ENCODE data around the gene MBOAT1. TPM values are rescaled to one million over a fixed set of nuclear protein-coding genes. Genes with fewer than 3 reads are reported as not detected.

The MBOAT1 gene
- total RNA-seq, 2 experiments from 2014 or later: 13.3 to 16.1 TPM

- H3K4me3 Mint-ChIP-seq: no peak overlapping the region
- DNase-seq (no peak), ATAC-seq (no peak)
- CTCF ChIA-PET: interaction anchor here (0.8 kb wide), 1 partner anchor 8 kb away, joined by 3 read pairs; no protein-coding TSS in a partner anchor
- no peaks in the 10 kb centered on the region for H3K27me3 Mint-ChIP-seq
- no peaks in the 10 kb centered on the region for H3K9me3 Mint-ChIP-seq (ENCODE audit: low read depth)
- intact Hi-C loops (cut with DNase I, micrococcal nuclease): loop anchor here in 1 of 2 experiments (10.0 kb wide), 1 partner anchor 1064 kb away; no protein-coding TSS in a partner anchor
- H3K4me1 Mint-ChIP-seq: peaks cover 4% of the 10 kb centered on the region
- POLR2A ChIA-PET: no interaction called here
- H3K27ac Mint-ChIP-seq: no peak overlapping the region
- no peaks in the 10 kb centered on the region for H3K36me3 Mint-ChIP-seq (ENCODE audit: low read depth)
Observed at GRCh38 chr6:20058121-20058905, 154.0 kb downstream of the MBOAT1 start.

DNA sequence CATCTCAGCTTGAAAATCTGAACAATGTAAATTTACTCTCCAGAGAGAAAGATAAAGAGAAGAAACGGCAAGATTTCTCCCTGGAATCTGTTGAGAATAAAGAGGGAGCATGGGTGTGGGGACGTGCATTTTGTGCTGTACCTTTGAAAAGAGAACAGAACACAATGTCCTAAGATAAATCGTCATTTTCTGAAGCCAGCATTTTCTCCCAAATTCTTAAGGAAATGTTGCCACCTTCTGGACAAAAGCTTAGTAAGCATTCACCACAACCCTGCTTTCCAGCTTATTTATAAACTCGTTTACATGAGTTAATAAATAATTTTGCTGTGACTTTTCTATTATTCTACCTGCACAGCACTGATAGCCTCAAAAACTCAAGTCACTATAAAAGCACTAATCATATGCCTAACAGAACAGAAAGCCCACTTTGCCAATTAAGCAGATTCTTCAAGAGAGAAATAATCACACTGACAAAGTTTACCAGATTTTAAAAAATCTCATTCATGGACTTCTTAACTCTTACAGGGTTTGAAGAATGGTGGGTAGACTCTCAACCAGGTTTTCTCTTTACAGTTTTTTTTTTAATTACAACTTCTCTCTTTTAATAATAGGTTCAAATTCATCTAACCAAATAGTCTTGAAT is 155.8 kb downstream of the MBOAT1 start:
- no peak overlapping the region for H3K27ac Mint-ChIP-seq
- no peak overlapping the region for H3K4me3 Mint-ChIP-seq
- DNase-seq: no peak
- no peaks in the 10 kb centered on the region for H3K36me3 Mint-ChIP-seq (ENCODE audit: low read depth)
- intact Hi-C loops (cut with DNase I, micrococcal nuclease): loop anchor here in 1 of 2 experiments (1.0 to 10.0 kb wide), 2 partner anchors 1062 to 1460 kb away; no protein-coding TSS in a partner anchor
- POLR2A ChIA-PET: no interaction called here
- no peaks in the 10 kb centered on the region for H3K9me3 Mint-ChIP-seq (ENCODE audit: low read depth)
- no peaks in the 10 kb centered on the region for H3K4me1 Mint-ChIP-seq
- no peak for ATAC-seq
- CTCF ChIA-PET: interaction anchor here (0.6 to 1.4 kb wide), 3 partner anchors 12 to 1163 kb away, joined by 3 read pairs; no protein-coding TSS in a partner anchor
- no peaks in the 10 kb centered on the region for H3K27me3 Mint-ChIP-seq

DNA sequence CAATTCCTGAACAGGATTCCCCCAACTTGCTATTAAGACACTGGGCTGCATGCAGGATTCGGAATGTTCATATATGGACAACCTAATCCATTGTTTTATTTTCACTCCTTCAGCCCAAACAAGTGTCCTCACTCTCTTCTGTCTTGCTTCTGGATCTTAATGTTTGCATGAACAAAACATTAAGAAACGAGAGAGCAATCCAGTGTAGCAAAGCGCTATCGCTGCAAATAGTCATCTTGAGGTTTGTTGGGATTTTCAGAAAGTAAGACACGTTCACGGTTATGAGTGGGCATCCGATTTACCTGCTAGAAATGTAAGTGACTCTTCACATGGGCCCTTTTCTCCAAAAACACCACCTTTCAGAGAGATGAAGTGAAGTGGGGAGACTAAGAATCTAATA is 156.4 kb downstream of the MBOAT1 start:
- no peaks in the 10 kb centered on the region for H3K9me3 Mint-ChIP-seq (ENCODE audit: low read depth)
- DNase-seq (no peak), ATAC-seq (no peak)
- H3K4me1 Mint-ChIP-seq: no peaks in the 10 kb centered on the region
- H3K27ac Mint-ChIP-seq: no peak overlapping the region
- no peaks in the 10 kb centered on the region for H3K27me3 Mint-ChIP-seq
- ChIA-PET POLR2A (interaction anchor here (0.6 kb wide), 1 partner anchor 1574 kb away, joined by 4 read pairs; no protein-coding TSS in a partner anchor), CTCF (interaction anchor here (0.6 to 1.4 kb wide), 2 partner anchors 14 to 1163 kb away, joined by 3 read pairs; no protein-coding TSS in a partner anchor)
- intact Hi-C loops (cut with DNase I, micrococcal nuclease): loop anchor here in 1 of 2 experiments (1.0 to 10.0 kb wide), 2 partner anchors 1061 to 1460 kb away; no protein-coding TSS in a partner anchor
- no peak overlapping the region for H3K4me3 Mint-ChIP-seq
- no peaks in the 10 kb centered on the region for H3K36me3 Mint-ChIP-seq (ENCODE audit: low read depth)

Other genes with a start within 250 kb of the MBOAT1 start
- gene E2F3, start 189.4 kb upstream of the MBOAT1 start, total RNA-seq: 10 to 100 TPM; 17.3 to 17.5 TPM

All from activated CD4-positive, alpha-beta T cell treated with anti-CD3 and anti-CD28 coated beads for 36 hours (primary cell).